Urothelium cell line (cell line): ENCODE measurements around the gene HDAC4.

Experiments used
- DNase-seq: peaks from one replicate; pipeline ENCODE4 v3.0.0; 2011; ENCODE audit warnings: low spot score, mixed read lengths
- FAIRE-seq: peaks from 2 replicates; lab custom pipeline; 2011; peaks lifted over from hg19 to GRCh38; lab: Jason Lieb, UNC

The HDAC4 gene

DNA sequence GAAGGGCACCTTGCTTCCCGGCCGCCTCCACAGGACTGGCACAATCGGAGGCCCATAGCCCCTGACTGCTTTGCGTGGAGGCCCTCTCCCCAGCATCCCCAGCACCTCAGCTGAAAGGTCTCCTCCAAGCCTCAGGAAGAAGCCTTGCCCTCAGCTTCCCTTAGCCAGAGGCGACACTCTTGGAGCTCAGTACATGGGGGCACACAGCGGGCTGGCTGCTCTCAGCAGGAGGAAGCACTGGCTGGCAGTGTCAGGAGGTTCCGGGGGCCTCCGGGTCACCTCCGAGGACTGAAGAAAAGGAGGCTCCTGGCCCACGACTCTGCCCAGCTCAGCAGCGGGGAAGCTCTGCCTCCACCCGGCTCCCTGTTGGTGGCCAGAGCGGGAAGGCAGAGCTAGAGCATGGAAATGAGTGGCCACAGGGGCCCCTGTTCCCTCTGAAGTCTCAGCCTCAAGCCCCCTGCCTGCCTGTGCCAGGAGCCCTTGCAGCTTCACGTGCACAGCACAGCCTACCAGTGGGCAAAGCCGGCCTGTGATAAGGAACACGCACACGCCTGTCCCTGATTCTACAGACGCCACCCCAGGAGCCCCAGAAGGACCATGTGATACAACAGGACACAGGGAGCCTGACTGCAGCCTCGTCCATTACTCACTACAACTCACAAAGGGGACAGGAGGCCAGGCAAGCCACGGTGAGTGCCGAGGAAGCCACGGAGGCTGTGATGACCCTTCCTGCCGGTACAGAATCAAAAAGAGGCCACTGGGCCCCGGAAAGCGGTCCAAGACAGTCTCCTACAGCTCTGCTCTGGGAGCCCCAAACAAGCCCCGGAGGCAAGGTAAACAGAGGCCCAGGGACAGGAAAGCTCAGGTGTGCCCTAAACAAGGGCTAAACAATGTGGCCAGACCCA, 15.5 kb downstream of the HDAC4 start:
- FAIRE-seq (no peak), DNase-seq (no peak)

GRCh38 chr2:239383759-239384156, 17.1 kb downstream of the HDAC4 start:
- DNase-seq (no peak), FAIRE-seq (no peak)

GRCh38 chr2:239383036-239383758, 17.6 kb downstream of the HDAC4 start:
- FAIRE-seq: no peak
- DNase-seq: no peak

- DNase-seq: no peak
- no peak for FAIRE-seq
Observed at GRCh38 chr2:239382384-239382880, 18.4 kb downstream of the HDAC4 start.

DNA sequence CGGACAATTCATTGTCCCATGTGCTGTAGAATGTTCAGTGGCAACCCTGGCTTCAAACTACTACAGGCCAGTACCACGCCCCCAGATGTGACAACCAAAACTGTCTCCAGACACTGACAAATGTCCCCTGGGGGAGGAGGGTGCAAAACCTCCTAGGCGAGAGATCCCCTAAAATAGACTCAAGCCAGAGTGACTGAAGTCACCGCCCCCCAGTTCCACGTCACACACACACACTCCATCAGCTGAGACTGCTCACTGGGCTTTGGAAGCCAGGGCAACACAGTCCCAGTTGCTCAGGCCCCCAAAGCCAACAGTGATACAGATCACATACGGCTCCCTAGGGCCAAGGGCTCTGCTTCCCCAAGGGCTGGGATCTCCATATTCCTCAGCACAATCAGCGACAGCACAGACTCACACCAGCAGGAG, 19.1 kb downstream of the HDAC4 start:
- FAIRE-seq: no peak

GRCh38 chr2:239380831-239381708, 19.8 kb downstream of the HDAC4 start:
- no peak for FAIRE-seq
- DNase-seq: no peak

More for the DNA sequence above, 19.1 kb downstream of the HDAC4 start:
- no peak for DNase-seq

DNA sequence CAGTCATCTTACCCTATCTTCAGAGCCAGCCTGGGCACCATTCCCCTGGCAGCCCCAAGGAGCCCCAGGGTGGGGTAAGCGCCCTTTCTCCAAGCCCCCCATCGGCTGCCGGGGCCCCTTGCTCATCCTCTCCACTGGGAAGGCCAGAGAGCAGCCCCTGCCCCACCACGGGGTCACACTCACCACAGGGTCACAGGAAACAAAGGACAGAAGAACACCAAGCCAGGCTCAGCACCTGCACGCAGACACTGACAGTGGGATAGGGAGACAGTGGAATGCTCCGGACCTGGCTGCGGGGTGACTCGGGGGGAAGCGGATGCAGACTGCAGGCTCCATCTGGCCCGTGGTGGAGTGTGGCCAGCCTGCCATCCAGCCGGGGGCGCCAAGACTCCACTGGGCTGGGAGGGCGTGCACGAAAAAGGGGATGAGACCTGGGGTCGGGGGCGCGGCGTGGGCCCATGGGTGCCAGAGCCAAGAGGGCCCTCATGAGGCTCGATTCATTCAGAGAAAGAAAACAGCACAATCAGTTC, 21.1 kb downstream of the HDAC4 start:
- no peak for DNase-seq
- no peak for FAIRE-seq

GRCh38 chr2:239378918-239379640, 21.7 kb downstream of the HDAC4 start:
- DNase-seq (no peak), FAIRE-seq (no peak)

DNA sequence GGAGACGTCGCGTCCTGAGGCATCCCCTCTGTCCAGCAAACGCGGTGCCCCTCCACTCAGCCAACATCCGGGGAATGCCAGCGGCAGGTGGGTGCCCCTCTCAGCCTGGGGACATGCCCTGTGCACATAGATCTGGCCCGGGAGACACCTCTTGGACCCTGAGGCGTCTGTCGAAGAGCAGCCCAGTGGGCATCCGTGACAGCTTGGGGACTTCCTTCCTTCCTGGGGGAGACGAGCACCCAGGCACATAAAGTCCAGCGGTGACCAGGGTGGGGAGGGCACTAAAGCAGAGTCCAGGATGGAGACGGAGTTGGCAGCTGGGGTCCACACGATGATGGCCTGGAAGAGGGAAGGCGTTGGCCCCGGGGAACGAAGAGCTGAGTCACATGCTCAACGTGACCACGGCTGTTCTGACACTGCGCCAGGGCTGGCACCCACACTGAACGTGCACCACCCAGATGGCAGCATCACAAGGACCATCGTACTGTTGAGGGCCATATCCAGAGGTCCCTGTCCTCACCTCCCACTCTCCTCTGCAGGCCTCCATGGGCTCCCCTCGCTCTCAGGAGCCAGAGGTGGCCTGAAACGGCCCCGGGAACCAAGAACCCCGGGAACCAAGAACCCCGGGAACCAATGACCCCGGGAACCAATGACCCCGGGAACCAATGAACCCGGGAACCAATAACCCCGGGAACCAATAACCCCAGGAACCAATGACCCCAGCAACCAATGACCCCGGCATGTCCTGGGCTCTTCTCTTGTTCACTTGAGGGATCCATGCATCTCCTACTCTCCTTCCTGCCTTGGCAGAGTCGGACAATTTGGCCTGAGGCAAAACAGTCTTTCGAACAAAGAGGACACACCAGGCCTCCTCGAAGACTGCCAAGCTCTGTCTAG, 22.6 kb downstream of the HDAC4 start:
- no peak for FAIRE-seq
- no peak for DNase-seq

GRCh38 chr2:239377591-239377990, 23.2 kb downstream of the HDAC4 start:
- FAIRE-seq: no peak

GRCh38 chr2:239376942-239377531, 23.8 kb downstream of the HDAC4 start:
- FAIRE-seq: no peak

More at GRCh38 chr2:239377591-239377990, 23.2 kb downstream of the HDAC4 start:
- no peak for DNase-seq

GRCh38 chr2:239376351-239376750, 24.5 kb downstream of the HDAC4 start:
- FAIRE-seq (peak; percentile 35), DNase-seq (no peak)

More at GRCh38 chr2:239376942-239377531, 23.8 kb downstream of the HDAC4 start:
- DNase-seq: no peak

GRCh38 chr2:239375278-239376061, 25.4 kb downstream of the HDAC4 start:
- DNase-seq: no peak
- FAIRE-seq: no peak

- no peak for FAIRE-seq
- DNase-seq: no peak
Observed at GRCh38 chr2:239374896-239375277, 25.9 kb downstream of the HDAC4 start.

DNA sequence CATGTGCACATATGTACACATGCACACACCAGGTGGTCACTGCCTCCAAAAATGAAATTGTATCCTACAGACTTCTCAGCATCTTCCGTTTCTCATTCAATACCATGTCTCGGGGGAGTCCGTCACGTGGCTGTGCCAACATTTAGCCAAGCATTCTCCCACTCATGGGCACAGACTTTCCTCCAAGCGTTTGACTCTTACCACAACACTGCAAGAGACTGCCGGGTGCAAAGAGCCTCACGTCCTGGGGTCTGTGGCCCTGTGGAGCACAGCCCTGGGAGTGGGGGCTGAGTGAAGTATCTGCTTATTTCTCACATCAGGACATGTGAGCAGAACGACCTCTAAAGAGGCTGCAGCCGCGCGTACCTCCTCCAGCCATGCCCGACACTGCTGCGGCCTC, 28.0 kb downstream of the HDAC4 start:
- DNase-seq: no peak
- FAIRE-seq: no peak

DNA sequence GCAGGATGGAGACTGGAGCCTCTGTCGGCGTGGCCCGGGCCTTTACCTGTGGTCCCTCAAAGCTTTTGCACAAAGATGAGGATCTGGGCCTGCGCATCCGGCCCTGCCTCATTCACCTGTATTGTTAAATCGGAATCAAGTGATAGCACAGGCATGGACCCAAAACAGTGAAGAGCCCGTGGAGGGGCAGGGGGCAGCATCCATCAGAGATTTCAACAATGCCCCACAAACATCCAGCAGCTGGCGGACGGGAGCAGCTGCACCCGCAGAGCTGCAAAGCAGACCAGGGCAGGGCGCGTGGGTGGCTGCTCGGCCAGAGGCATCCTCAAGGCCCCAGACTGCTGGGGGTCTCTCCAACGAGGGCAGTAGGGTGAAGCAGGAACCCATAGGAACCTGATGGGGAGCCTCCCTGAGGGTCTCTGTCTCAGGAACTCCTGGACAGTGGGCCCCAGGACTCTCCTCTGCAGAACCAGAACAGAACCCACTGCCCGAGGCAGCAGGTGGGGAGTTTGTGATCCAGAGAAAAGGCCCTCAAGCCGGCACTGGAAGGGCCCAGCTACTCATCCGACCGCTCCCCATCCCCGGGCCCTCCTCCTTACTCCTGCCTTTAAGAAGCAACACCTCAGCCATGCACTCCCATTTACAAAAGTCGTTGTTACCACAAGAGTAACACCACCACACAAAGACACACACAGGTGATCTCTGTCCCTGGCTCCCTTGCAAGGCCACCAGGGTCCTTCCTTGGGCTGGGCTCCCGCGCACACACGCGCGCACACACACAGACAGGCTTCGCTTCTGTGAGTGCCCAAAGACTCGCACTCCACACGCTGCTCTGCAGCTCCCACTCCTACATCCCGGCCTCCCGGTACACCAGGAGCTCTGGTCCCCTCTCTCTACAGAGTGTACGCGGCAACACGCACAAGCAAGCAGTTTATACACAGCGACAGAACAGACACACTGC, 28.8 kb downstream of the HDAC4 start:
- DNase-seq (no peak), FAIRE-seq (no peak)
